Pons (tissue), 1 donor: ENCODE measurements around the gene SLC25A26.
"Not testable (repeated sequence)": the region's sequence is repeated elsewhere in the genome, so short reads cannot be mapped to it uniquely, and the experiment has no call there.

Source experiments
- DNase-seq: peaks from one replicate; pipeline ENCODE4 v3.0.0-alpha.2; 2016; ENCODE audit warnings: low spot score

SLC25A26 gene

GRCh38 chr3:66270288-66270687 is 49.5 kb downstream of the SLC25A26 start:
- no peak for DNase-seq

GRCh38 chr3:66270701-66271100 is 49.9 kb downstream of the SLC25A26 start:
- no peak for DNase-seq

GRCh38 chr3:66271231-66271630 is 50.4 kb downstream of the SLC25A26 start:
- DNase-seq = no peak

DNA sequence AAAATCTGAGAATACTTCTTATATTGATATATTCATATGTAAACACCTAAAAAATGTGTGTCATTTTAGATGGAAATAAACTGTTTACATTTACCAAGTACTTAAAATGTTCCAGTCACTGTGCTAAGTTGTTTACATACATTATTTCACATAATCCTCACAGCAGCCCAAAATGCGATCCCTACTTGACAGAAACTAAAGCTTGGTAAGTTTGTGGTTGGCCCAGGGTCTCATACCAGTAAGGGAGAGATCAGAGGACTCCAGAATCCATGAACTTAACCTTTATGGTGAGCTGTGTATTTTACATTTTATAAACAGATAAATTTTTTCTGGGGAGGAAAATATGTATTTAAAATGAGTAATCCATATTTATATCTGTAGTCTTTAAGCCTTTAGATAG is 51.2 kb downstream of the SLC25A26 start:
- DNase-seq = no peak

DNA sequence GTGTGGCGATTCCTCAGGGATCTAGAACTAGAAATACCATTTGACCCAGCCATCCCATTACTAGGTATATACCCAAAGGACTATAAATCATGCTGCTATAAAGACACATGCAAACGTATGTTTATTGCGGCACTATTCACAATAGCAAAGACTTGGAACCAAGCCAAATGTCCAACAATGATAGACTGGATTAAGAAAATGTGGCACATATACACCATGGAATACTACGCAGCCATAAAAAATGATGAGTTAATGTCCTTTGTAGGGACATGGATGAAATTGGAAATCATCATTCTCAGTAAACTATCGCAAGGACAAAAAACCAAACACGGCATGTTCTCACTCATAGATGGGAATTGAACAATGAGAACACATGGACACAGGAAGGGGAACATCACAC is 54.0 kb downstream of the SLC25A26 start:
- not testable (repeated sequence) for DNase-seq

GRCh38 chr3:66276705-66277274 is 56.0 kb downstream of the SLC25A26 start:
- DNase-seq = peak; percentile 92

DNA sequence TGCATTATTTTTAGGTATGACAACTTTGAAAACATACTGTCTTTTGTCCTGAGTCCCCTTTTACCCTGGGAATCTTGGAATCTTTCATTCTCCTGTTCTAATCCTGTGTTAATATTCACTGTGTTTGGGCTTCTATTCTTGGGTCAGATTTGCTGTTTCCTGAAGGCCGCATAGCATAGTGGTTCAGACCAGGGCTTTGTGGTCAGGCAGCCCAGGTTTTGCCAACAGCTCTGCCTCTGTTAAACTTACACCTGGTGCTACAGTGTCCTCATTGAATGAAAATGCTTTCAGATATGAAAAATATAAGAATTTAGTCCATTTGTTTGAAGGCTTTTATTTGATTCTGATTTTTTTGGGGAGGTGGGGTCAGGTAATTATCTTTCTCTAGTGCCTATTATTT is 58.4 kb downstream of the SLC25A26 start:
- DNase-seq = no peak

- DNase-seq = no peak
Observed at GRCh38 chr3:66280304-66280703, 59.5 kb downstream of the SLC25A26 start.

DNA sequence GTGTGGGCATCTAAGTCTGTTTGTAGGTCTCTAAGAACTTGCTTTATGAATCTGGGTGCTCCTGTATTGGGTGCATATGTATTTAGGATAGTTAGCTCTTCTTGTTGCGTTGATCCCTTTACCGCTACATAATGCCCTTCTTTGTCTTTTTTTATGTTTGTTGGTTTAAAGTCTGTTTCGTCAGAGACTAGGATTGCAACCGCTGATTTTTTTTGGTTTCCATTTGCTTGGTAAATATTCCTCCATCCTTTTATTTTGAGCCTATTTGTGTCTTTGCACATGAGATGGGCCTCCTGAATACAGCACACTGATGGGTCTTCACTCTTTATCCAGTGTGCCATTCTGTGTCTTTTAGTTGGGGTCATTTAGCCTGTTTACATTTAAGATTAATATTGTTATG is 71.1 kb downstream of the SLC25A26 start:
- not testable (repeated sequence) for DNase-seq

- DNase-seq = no peak
Observed at GRCh38 chr3:66297260-66297873, 76.6 kb downstream of the SLC25A26 start.

GRCh38 chr3:66297900-66298299 is 77.1 kb downstream of the SLC25A26 start:
- peak; percentile 26 for DNase-seq

GRCh38 chr3:66298591-66298990 is 77.8 kb downstream of the SLC25A26 start:
- DNase-seq = no peak

GRCh38 chr3:66299085-66299484 is 78.3 kb downstream of the SLC25A26 start:
- not testable (repeated sequence) for DNase-seq

- no peak for DNase-seq
Observed at GRCh38 chr3:66299891-66300290, 79.1 kb downstream of the SLC25A26 start.

GRCh38 chr3:66302288-66302687 is 81.5 kb downstream of the SLC25A26 start:
- DNase-seq = no peak

- DNase-seq = no peak
Observed at GRCh38 chr3:66303491-66303901, 82.7 kb downstream of the SLC25A26 start.

DNA sequence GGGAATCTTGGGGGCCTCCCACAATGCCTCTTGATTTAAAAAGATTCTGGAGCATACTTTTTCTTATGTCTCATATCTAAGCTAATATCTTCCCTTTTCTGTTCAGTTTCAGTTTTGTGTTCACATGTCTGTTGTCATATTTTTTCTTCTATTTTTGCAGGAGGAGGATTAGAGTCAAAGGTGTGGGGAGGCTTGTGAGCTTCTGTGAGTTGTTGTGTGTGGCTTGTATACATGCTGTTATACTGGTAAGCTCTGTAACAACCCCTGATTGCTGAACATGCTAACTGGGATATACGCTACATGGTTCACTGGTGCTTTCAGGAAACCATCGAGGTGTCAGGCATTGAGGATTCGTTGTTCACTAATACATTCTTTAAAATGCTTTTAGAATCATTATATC is 83.5 kb downstream of the SLC25A26 start:
- no peak for DNase-seq

DNA sequence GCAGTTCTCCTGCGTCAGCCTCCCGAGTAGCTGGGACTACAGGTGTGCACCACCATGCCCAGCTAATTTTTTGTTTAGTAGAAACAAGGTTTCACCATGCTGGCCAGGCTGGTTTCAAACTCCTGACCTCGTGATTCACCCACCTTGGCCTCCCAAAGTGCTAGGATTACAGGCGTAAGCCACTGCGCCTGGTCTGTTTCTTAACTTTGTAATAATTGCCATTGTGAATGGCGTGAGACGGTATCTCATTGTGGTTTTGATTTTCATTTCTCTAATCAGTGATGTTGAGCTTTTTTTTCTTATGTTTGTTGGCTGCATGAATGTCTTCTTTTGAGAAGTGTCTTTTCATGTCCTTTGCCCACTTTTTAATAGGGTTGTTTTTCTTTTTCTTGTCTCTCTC is 85.3 kb downstream of the SLC25A26 start:
- not testable (repeated sequence) for DNase-seq

- DNase-seq = not testable (repeated sequence)
Observed at GRCh38 chr3:66306991-66307390, 86.2 kb downstream of the SLC25A26 start.

GRCh38 chr3:66312039-66312438 is 91.2 kb downstream of the SLC25A26 start:
- no peak for DNase-seq

GRCh38 chr3:66314455-66314854 is 93.7 kb downstream of the SLC25A26 start:
- no peak for DNase-seq

DNA sequence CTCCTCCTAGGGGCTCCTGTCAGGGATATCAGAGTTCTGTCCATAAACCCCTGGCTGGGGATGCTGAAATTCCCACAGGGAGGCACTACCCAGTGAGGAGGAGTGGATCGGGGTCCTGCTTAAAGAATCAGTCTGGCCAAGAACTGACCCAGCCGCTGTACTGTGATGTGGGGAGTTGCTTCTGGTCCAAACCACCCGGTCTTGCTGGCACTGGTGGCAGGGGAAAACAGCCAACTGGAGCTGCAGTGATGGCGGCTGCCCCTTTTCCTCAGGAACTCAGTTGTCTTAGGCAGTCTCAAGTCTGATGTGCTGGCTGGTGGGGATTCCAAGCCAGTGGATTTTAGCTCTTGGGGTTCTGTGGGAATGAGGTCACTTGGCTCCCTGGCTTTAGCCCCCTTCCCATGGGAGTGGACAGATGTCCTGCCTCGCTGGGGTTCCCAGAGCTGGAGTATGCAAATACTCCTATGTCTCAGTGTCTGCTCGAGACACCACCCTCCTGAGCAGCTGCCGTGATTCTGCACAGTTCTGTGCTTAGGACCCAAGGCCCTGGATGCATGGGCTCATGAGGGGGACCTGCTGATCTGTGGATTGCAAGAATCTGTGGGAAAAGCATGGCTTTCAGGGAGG is 97.1 kb downstream of the SLC25A26 start:
- DNase-seq = no peak

DNA sequence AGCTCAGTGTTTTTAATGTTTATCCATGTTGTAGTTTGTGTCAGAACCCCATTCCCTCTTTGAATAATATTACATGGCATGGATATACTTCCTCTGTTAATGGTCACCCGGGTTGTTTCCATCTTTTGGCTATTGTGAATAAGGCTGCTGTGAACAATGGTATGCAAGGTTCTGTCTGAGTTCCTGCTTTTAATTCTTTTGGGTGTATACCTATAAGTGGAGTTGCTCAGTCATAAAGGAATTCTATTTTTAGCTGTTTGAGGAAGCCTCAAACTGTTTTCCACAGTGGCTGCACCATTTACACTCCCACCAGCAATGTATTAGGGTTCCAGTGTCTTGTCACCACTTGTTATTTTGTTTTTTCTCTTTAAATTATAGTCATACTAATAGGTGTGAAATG is 99.6 kb downstream of the SLC25A26 start:
- no peak for DNase-seq

DNA sequence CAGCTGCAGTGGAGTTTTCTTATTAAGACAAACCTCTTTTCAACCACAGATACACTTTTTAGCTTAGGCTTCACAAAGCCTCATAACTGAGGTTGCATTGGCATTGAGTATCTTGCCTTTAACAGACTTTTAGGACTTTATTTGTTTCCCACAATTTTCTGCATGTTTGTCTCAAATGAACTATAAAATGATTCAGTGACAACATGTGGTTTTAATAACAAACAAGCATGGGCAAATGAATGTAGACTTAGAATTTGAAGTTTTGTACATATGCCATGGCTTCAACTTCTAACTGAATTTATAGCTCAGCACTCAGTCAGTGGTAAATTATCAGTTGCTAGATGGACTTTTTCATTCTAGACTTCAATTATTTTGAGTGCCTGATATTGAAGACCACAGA is 101.6 kb downstream of the SLC25A26 start:
- no peak for DNase-seq
